ENCODE data around the gene RPL13. TPM values are rescaled to one million over a fixed set of nuclear protein-coding genes. Genes with fewer than 3 reads are reported as not detected.

RPL13 gene
- total and polyA plus RNA-seq, 2 donors (not counting 1 experiment from before 2014, with no cell fraction given): 1,442 to 3,823 TPM

DNA sequence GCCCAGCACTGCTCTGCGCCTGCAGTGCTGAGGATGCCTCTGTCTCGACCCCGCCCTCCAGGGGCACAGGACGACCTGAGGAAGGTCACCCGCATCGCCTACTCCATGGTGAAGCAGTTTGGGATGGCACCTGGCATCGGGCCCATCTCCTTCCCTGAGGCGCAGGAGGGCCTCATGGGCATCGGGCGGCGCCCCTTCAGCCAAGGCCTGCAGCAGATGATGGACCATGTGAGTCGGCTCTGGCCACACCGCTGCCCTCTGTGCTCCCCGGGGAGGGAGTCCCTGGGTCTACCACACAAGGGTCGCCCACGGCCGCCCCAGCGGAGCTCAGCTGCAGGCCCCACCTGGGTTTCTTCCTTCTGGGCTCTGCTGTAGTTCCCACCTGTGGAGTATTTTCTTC is 6.7 kb upstream of the RPL13 start:
- Histone ChIP-seq H4K20me1 (ENCODE audit: control insufficient read depth, extremely low read depth, insufficient read depth, low read length) (no peaks in the 10 kb centered on the region), H3K4me2 (ENCODE audit: extremely low read depth, insufficient read depth, low read length) (no peak overlapping the region), H2AFZ (ENCODE audit: low read length) (no peak overlapping the region), H3K27ac (ENCODE audit: insufficient read depth, low read length) (no peak overlapping the region), H3K4me3 (replicated peaks in 1 of 4; ENCODE audit: control extremely low read depth in 1 of 4, insufficient read depth in 1 of 4, low read depth in 3 of 4, low read length in 4 of 4) (no peak overlapping the region), H3K27me3 (ENCODE audit: control insufficient read depth, insufficient read depth, low read length) (no peaks in the 10 kb centered on the region), H3K9me3 (ENCODE audit: control insufficient read depth, insufficient read depth, low read depth, low read length) (no peaks in the 10 kb centered on the region), H3K4me1 (ENCODE audit: control insufficient read depth, extremely low read depth, insufficient read depth, low read length) (peaks cover under 1% of the 10 kb centered on the region), H3K79me2 (ENCODE audit: control insufficient read depth, insufficient read depth, low read length) (no peaks in the 10 kb centered on the region), H3K9ac (ENCODE audit: insufficient read depth, low read length) (no peak overlapping the region), H3K36me3 (ENCODE audit: control insufficient read depth, insufficient read depth, low read length) (peaks cover 31% of the 10 kb centered on the region)
- TF ChIP-seq, protein P1, sequence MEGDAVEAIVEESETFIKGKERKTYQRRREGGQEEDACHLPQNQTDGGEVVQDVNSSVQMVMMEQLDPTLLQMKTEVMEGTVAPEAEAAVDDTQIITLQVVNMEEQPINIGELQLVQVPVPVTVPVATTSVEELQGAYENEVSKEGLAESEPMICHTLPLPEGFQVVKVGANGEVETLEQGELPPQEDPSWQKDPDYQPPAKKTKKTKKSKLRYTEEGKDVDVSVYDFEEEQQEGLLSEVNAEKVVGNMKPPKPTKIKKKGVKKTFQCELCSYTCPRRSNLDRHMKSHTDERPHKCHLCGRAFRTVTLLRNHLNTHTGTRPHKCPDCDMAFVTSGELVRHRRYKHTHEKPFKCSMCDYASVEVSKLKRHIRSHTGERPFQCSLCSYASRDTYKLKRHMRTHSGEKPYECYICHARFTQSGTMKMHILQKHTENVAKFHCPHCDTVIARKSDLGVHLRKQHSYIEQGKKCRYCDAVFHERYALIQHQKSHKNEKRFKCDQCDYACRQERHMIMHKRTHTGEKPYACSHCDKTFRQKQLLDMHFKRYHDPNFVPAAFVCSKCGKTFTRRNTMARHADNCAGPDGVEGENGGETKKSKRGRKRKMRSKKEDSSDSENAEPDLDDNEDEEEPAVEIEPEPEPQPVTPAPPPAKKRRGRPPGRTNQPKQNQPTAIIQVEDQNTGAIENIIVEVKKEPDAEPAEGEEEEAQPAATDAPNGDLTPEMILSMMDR (conservative IDR thresholded peaks at IDR 0.05 in 1 of 2, IDR thresholded peaks at IDR 0.05 in 1 of 2; ENCODE audit: low read depth in 1 of 2, low read length in 2 of 2): no peak
- no peak for TF ChIP-seq EZH2 (IDR thresholded peaks at IDR 0.05; ENCODE audit: low read length, missing control alignments)
- DNase-seq (ENCODE audit: low read depth in 2 of 2): no peak

DNA sequence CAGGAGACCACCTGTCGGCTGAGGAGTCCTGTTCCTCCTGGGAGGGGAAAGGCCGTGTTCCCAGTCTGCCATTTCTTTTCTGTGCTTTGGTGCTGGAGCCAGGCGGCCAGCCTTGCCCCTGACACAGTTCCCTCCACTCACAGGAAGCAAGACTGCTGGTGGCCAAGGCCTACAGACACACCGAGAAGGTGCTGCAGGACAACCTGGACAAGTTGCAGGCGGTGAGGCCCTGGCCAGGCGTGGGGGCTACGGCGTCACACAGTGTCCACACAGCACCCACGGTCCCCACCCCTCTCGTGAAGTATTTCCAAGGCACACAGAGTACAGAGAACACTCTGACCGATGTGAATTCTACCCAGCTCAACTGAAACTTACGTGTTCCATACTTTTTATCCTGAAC is 6.1 kb upstream of the RPL13 start:
- H3K27me3 ChIP-seq (ENCODE audit: control insufficient read depth, insufficient read depth, low read length): no peaks in the 10 kb centered on the region
- H2AFZ ChIP-seq (ENCODE audit: low read length): no peak overlapping the region
- H3K79me2 ChIP-seq (ENCODE audit: control insufficient read depth, insufficient read depth, low read length): no peaks in the 10 kb centered on the region
- H3K36me3 ChIP-seq (ENCODE audit: control insufficient read depth, insufficient read depth, low read length): peaks cover 31% of the 10 kb centered on the region
- no peak for TF ChIP-seq EZH2 (IDR thresholded peaks at IDR 0.05; ENCODE audit: low read length, missing control alignments)
- TF ChIP-seq, protein P1 (conservative IDR thresholded peaks at IDR 0.05 in 1 of 2, IDR thresholded peaks at IDR 0.05 in 1 of 2; ENCODE audit: low read depth in 1 of 2, low read length in 2 of 2): no peak
- H3K9me3 ChIP-seq (ENCODE audit: control insufficient read depth, insufficient read depth, low read depth, low read length): no peaks in the 10 kb centered on the region
- no peak overlapping the region for H3K4me3 ChIP-seq (replicated peaks in 1 of 4; ENCODE audit: control extremely low read depth in 1 of 4, insufficient read depth in 1 of 4, low read depth in 3 of 4, low read length in 4 of 4)
- H3K4me2 ChIP-seq (ENCODE audit: extremely low read depth, insufficient read depth, low read length): no peak overlapping the region
- no peak overlapping the region for H3K9ac ChIP-seq (ENCODE audit: insufficient read depth, low read length)
- DNase-seq (ENCODE audit: low read depth in 2 of 2): no peak
- H3K4me1 ChIP-seq (ENCODE audit: control insufficient read depth, extremely low read depth, insufficient read depth, low read length): peaks cover 3% of the 10 kb centered on the region
- H3K27ac ChIP-seq (ENCODE audit: insufficient read depth, low read length): no peak overlapping the region
- H4K20me1 ChIP-seq (ENCODE audit: control insufficient read depth, extremely low read depth, insufficient read depth, low read length): no peaks in the 10 kb centered on the region

DNA sequence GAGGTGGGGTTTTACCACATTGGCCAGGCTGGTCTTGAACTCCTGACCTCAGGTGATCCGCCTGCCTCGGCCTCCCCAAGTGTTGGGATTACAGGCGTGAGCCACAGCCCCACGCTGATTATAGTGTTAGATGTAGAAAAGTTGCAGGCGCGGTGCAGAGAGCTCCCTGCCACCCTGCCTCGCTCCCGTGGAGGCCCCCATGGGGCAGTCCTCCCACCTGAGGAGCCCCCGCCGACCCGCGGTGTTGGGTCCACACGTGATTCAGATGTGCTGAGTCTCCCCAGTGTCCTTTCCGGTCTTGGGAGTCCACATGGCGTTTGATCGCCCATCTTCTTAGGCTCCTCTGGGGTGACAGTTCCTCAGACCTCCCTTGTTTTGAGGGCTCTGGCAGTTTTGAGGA is 5.2 kb upstream of the RPL13 start:
- Histone ChIP-seq H3K27ac (ENCODE audit: insufficient read depth, low read length) (no peak overlapping the region), H3K4me2 (ENCODE audit: extremely low read depth, insufficient read depth, low read length) (no peak overlapping the region), H2AFZ (ENCODE audit: low read length) (no peak overlapping the region), H3K27me3 (ENCODE audit: control insufficient read depth, insufficient read depth, low read length) (no peaks in the 10 kb centered on the region), H3K4me1 (ENCODE audit: control insufficient read depth, extremely low read depth, insufficient read depth, low read length) (peaks cover 3% of the 10 kb centered on the region), H3K36me3 (ENCODE audit: control insufficient read depth, insufficient read depth, low read length) (peaks cover 31% of the 10 kb centered on the region), H4K20me1 (ENCODE audit: control insufficient read depth, extremely low read depth, insufficient read depth, low read length) (no peaks in the 10 kb centered on the region), H3K79me2 (ENCODE audit: control insufficient read depth, insufficient read depth, low read length) (no peaks in the 10 kb centered on the region), H3K9me3 (ENCODE audit: control insufficient read depth, insufficient read depth, low read depth, low read length) (no peaks in the 10 kb centered on the region), H3K9ac (ENCODE audit: insufficient read depth, low read length) (no peak overlapping the region), H3K4me3 (replicated peaks in 1 of 4; ENCODE audit: control extremely low read depth in 1 of 4, insufficient read depth in 1 of 4, low read depth in 3 of 4, low read length in 4 of 4) (no peak overlapping the region)
- DNase-seq (ENCODE audit: low read depth in 2 of 2): no peak
- TF ChIP-seq EZH2 (IDR thresholded peaks at IDR 0.05; ENCODE audit: low read length, missing control alignments): no peak
- TF ChIP-seq, protein P1 (conservative IDR thresholded peaks at IDR 0.05 in 1 of 2, IDR thresholded peaks at IDR 0.05 in 1 of 2; ENCODE audit: low read depth in 1 of 2, low read length in 2 of 2): no peak

Data from fibroblast of lung (primary cell).